NCI-H2171 treated with DMSO at 0.1 percent for 48 hours (cell line): Measurements from ENCODE around the gene NDUFA13.

Experiments used
- DNase-seq: peaks from one replicate; lab custom pipeline; 2025; lab: John Stamatoyannopoulos, UW

The NDUFA13 gene

GRCh38 chr19:19548915-19549759 is 33.1 kb downstream of the NDUFA13 start:
- no peak for DNase-seq

GRCh38 chr19:19549804-19550464 is 33.9 kb downstream of the NDUFA13 start:
- DNase-seq = no peak

- no peak for DNase-seq
Measured at GRCh38 chr19:19550485-19550929, 34.5 kb downstream of the NDUFA13 start.

GRCh38 chr19:19550972-19551852 is 35.2 kb downstream of the NDUFA13 start:
- DNase-seq = no peak

GRCh38 chr19:19551853-19552192 is 35.8 kb downstream of the NDUFA13 start:
- no peak for DNase-seq

- DNase-seq = no peak
Measured at GRCh38 chr19:19552798-19553197, 36.8 kb downstream of the NDUFA13 start.

- DNase-seq = no peak
Measured at GRCh38 chr19:19553670-19554069, 37.6 kb downstream of the NDUFA13 start.

GRCh38 chr19:19554074-19555023 is 38.3 kb downstream of the NDUFA13 start:
- no peak for DNase-seq

GRCh38 chr19:19558055-19558454 is 42.0 kb downstream of the NDUFA13 start:
- no peak for DNase-seq

GRCh38 chr19:19558636-19559035 is 42.6 kb downstream of the NDUFA13 start:
- no peak for DNase-seq

- no peak for DNase-seq
Measured at GRCh38 chr19:19559931-19560330, 43.9 kb downstream of the NDUFA13 start.

GRCh38 chr19:19561946-19562664 is 46.1 kb downstream of the NDUFA13 start:
- DNase-seq = no peak

GRCh38 chr19:19562665-19563347 is 46.8 kb downstream of the NDUFA13 start:
- DNase-seq = no peak

- DNase-seq = no peak
Measured at GRCh38 chr19:19563348-19563848, 47.4 kb downstream of the NDUFA13 start.

GRCh38 chr19:19566306-19566705 is 50.3 kb downstream of the NDUFA13 start:
- DNase-seq = no peak

GRCh38 chr19:19567391-19567790 is 51.4 kb downstream of the NDUFA13 start:
- DNase-seq = no peak

GRCh38 chr19:19568802-19569756 is 53.1 kb downstream of the NDUFA13 start:
- no peak for DNase-seq

GRCh38 chr19:19570571-19570970 is 54.5 kb downstream of the NDUFA13 start:
- DNase-seq = no peak
